Effector memory CD4-positive, alpha-beta T cell (primary cell): Measurements from ENCODE around the gene PCTP.

Experiments
- DNase-seq, 3 donors: peaks; one replicate each; pipeline ENCODE4 v3.0.0-alpha.2; 2020
- H3K27ac ChIP-seq: 2 replicates; pipeline ENCODE4 v1.7.0; 2013; ENCODE audit warnings: mild to moderate bottlenecking, low read length, moderate library complexity; ENCODE audit not compliant: insufficient read depth, poor library complexity, severe bottlenecking
- H3K27me3 ChIP-seq: replicated peaks from 2 replicates; pipeline ENCODE4 v1.7.0; 2013; ENCODE audit warnings: mild to moderate bottlenecking, low read length; ENCODE audit not compliant: insufficient read depth, control insufficient read depth, poor library complexity, severe bottlenecking
- H3K36me3 ChIP-seq: 2 replicates; pipeline ENCODE4 v1.7.0; 2013; ENCODE audit warnings: mild to moderate bottlenecking, low read length, moderate library complexity; ENCODE audit not compliant: control insufficient read depth, insufficient read depth
- H3K4me1 ChIP-seq: 2 replicates; pipeline ENCODE4 v1.7.0; 2013; ENCODE audit warnings: low read length, mild to moderate bottlenecking; ENCODE audit not compliant: control insufficient read depth, insufficient read depth, poor library complexity, severe bottlenecking
- H3K4me3 ChIP-seq: 2 replicates; pipeline ENCODE4 v1.7.0; 2013; ENCODE audit warnings: low read length, low read depth, mild to moderate bottlenecking; ENCODE audit not compliant: insufficient read depth, poor library complexity, severe bottlenecking
- H3K9me3 ChIP-seq: 2 replicates; pipeline ENCODE4 v1.7.0; 2013; ENCODE audit warnings: mild to moderate bottlenecking, low read length, moderate library complexity; ENCODE audit not compliant: control insufficient read depth

The PCTP gene

DNA sequence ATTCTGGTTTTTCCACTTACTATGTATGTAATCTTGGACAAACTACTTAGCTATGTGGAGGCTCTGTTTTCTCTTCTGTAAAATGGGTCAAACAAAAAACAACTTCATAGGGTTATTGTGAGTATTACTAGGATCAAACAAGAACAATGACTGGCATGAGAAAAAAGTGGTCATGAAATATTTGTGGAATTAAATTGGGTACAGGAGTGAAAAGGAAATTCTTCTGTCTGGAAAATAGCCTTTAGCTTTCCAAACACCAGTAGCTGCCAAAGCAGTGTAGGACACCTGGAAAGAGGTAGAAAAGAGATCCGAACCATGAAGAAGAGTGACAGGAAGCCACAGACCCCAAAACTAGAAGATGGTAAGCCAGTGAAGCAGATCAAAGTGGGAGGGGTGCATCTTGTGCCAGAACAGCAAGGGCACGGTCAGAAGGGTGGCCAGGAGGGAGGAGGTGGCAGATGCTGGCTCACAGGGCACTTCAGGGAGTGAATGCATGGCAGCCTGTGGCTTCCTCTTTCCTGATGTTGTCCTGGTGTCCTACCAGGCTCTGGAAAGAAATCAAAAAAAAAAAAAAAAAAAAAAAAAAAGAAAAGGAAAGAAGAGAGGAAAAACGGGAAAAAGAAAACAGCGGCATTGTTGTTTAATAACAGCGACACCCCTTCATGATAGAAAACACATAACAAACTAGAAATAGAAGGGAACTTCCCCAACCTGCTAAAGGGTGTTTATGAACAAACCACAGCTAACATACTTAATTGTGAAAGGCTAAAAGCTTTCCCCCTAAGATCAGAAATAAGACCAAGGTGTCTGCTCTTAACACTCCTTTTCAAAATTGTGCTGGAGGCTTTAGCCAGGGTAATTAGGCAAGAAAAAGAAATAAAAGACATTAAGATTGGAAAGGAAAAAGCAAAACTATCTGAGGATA, 67.9 kb downstream of the PCTP start:
- Histone ChIP-seq H3K27me3 (no peaks in the 10 kb centered on the region), H3K9me3 (no peaks in the 10 kb centered on the region), H3K27ac (no peak overlapping the region), H3K4me3 (no peak overlapping the region), H3K36me3 (no peaks in the 10 kb centered on the region), H3K4me1 (no peaks in the 10 kb centered on the region)
- DNase-seq: no peak

DNA sequence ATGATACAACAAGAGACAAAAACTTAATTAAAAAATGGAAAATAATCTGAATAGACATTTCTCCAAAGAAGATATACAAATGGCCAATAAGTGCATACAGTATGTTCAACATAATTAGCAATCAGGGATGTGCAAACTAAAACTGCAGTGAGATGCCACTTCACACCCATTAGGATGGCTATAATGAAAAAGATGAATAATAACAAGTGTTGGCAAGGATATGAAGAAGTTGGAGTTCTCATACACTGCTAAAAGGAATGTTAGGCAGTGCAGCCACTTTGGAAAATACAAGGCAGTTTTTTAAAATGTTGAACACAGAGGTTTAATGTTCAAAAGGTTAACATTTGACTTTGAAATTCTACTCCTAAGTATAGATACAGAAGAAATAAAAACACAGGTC, 69.8 kb downstream of the PCTP start:
- H3K4me3 ChIP-seq: no peak overlapping the region
- no peak overlapping the region for H3K27ac ChIP-seq
- DNase-seq: no peak
- H3K9me3 ChIP-seq: no peaks in the 10 kb centered on the region
- no peaks in the 10 kb centered on the region for H3K36me3 ChIP-seq
- H3K27me3 ChIP-seq: no peaks in the 10 kb centered on the region
- H3K4me1 ChIP-seq: no peaks in the 10 kb centered on the region

DNA sequence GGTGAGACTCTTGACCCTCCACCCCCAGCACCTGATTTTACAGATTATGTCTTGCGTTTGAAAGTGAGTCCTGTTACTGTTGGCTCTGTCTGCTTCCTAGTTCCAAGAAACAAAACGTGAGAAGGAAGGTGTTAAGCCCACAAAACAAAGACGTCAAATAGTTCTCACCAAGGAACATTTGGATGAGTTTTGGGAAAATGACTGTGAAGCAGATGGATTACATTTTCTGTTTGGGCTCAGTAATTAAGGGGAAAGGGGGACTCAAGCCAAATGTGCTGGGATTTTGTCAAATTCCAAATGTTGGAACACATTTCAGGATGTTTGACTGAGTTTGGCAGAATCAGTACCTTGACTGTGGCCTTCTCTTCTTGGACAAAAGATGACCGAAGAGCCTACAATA, 71.2 kb downstream of the PCTP start:
- Histone ChIP-seq H3K36me3 (no peaks in the 10 kb centered on the region), H3K9me3 (no peaks in the 10 kb centered on the region), H3K27ac (no peak overlapping the region), H3K4me1 (no peaks in the 10 kb centered on the region), H3K27me3 (no peaks in the 10 kb centered on the region), H3K4me3 (no peak overlapping the region)
- no peak for DNase-seq

DNA sequence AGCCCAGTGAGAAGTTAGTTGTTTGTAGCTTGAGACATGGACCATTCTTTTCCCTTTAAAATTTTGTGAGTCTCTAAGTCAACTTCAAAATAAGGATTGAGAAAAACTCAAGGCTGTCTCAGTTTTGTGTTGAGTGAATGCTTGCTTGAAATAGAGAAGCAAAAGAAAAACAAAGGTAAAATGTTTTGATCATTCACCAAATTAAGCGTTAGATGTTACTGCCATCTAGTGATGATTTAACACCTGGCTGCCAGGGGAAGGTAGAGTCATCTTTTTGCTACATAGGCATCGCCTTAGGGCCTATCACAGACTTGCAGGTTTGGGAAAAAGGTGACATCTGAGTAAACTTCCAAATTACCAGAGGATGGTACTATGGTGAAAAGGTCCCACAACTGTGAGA, 74.4 kb downstream of the PCTP start:
- Histone ChIP-seq H3K9me3 (no peaks in the 10 kb centered on the region), H3K4me1 (no peaks in the 10 kb centered on the region), H3K27me3 (no peaks in the 10 kb centered on the region), H3K4me3 (no peak overlapping the region), H3K36me3 (no peaks in the 10 kb centered on the region), H3K27ac (no peak overlapping the region)
- no peak for DNase-seq
